ENCODE results near the gene NFE2L2.

The NFE2L2 gene

DNA sequence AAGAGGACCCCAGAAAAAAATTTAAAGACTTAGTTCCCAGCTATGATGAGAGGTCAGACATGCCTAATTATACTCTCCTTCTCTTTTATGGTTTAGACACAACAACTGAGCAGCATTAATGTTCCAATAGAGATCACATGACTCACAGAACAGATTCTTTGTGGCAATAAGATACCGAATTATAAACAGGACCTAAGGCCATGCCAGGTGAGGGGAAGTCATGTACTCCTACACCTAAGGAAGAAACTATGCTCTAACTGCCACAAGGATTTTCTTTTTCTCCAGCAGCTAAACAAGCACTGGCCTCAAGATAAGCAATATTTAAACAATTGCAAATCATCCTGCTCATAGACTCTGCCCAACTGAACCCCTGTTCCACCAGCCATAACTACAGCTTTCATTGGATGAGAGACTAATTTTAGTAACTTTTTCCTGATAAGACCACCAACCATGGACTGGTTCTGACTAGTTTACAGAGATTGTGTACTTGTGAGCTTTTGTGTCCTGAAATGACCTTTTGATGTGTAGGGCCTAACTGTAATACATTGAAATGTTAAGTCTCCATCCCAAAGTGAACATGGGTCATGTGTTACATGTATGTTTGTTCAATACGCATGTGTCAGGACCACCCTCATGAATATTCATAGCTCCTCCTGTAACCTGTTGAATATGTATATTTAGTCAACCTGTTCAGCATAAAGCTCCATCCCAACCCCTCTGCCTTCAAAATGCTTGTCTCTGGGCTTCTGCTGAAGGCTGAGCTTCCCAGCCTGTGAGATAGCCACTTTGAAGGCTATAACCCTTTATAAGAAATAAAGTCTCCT, 21.6 kb upstream of the NFE2L2 start:
- H3K4me1 ChIP-seq: no peaks in the 10 kb centered on the region
- no peak overlapping the region for H3K9ac ChIP-seq
- no peak overlapping the region for H3K4me2 ChIP-seq (ENCODE audit: low read length)
- H3K79me2 ChIP-seq: no peaks in the 10 kb centered on the region
- H3K27me3 ChIP-seq (ENCODE audit: control insufficient read depth, insufficient read depth, low read length): no peaks in the 10 kb centered on the region
- no peak overlapping the region for H3K4me3 ChIP-seq (ENCODE audit: low read depth, low read length)
- no peak overlapping the region for H3K27ac ChIP-seq
- TF ChIP-seq, protein P1, sequence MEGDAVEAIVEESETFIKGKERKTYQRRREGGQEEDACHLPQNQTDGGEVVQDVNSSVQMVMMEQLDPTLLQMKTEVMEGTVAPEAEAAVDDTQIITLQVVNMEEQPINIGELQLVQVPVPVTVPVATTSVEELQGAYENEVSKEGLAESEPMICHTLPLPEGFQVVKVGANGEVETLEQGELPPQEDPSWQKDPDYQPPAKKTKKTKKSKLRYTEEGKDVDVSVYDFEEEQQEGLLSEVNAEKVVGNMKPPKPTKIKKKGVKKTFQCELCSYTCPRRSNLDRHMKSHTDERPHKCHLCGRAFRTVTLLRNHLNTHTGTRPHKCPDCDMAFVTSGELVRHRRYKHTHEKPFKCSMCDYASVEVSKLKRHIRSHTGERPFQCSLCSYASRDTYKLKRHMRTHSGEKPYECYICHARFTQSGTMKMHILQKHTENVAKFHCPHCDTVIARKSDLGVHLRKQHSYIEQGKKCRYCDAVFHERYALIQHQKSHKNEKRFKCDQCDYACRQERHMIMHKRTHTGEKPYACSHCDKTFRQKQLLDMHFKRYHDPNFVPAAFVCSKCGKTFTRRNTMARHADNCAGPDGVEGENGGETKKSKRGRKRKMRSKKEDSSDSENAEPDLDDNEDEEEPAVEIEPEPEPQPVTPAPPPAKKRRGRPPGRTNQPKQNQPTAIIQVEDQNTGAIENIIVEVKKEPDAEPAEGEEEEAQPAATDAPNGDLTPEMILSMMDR (IDR thresholded peaks at IDR 0.05): no peak
- no peaks in the 10 kb centered on the region for H3K36me3 ChIP-seq (ENCODE audit: control insufficient read depth, insufficient read depth, low read length)
- no peak overlapping the region for H2AFZ ChIP-seq
- no peaks in the 10 kb centered on the region for H3K9me3 ChIP-seq (ENCODE audit: control insufficient read depth, low read length)

- no peak overlapping the region for H3K9ac ChIP-seq
- no peaks in the 10 kb centered on the region for H3K9me3 ChIP-seq (ENCODE audit: control insufficient read depth, low read length)
- H3K27me3 ChIP-seq (ENCODE audit: control insufficient read depth, insufficient read depth, low read length): no peaks in the 10 kb centered on the region
- no peak overlapping the region for H3K4me3 ChIP-seq (ENCODE audit: low read depth, low read length)
- no peaks in the 10 kb centered on the region for H3K36me3 ChIP-seq (ENCODE audit: control insufficient read depth, insufficient read depth, low read length)
- H3K4me1 ChIP-seq: no peaks in the 10 kb centered on the region
- TF ChIP-seq, protein P1 (IDR thresholded peaks at IDR 0.05): no peak
- H3K79me2 ChIP-seq: no peaks in the 10 kb centered on the region
- no peak overlapping the region for H3K27ac ChIP-seq
- no peak overlapping the region for H2AFZ ChIP-seq
- no peak overlapping the region for H3K4me2 ChIP-seq (ENCODE audit: low read length)
Measured at GRCh38 chr2:177284531-177284930, 20.0 kb upstream of the NFE2L2 start.

DNA sequence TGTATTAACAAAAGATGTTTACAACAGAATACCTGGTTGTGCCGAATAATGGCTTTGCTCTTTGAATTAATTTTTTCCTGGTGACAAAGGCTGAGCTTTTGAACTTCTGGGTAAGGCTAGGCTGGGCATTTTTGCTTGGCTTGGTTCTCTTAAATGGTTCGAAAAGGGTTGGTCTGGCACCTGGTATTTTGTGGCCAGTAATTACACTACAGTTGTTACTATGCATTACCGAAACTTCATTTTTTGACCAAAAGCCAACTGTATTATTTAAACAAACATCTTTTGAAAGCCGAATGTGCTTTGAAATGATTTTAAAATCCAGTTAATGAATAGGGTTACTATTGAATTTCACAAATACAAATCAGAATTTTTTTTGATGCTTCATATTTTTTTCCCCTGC, 19.4 kb upstream of the NFE2L2 start:
- H3K36me3 ChIP-seq (ENCODE audit: control insufficient read depth, insufficient read depth, low read length): no peaks in the 10 kb centered on the region
- H3K27me3 ChIP-seq (ENCODE audit: control insufficient read depth, insufficient read depth, low read length): no peaks in the 10 kb centered on the region
- TF ChIP-seq, protein P1 (IDR thresholded peaks at IDR 0.05): no peak
- H3K4me1 ChIP-seq: no peaks in the 10 kb centered on the region
- no peak overlapping the region for H3K9ac ChIP-seq
- no peaks in the 10 kb centered on the region for H3K79me2 ChIP-seq
- no peak overlapping the region for H3K27ac ChIP-seq
- no peak overlapping the region for H3K4me2 ChIP-seq (ENCODE audit: low read length)
- H3K4me3 ChIP-seq (ENCODE audit: low read depth, low read length): no peak overlapping the region
- no peak overlapping the region for H2AFZ ChIP-seq
- no peaks in the 10 kb centered on the region for H3K9me3 ChIP-seq (ENCODE audit: control insufficient read depth, low read length)

DNA sequence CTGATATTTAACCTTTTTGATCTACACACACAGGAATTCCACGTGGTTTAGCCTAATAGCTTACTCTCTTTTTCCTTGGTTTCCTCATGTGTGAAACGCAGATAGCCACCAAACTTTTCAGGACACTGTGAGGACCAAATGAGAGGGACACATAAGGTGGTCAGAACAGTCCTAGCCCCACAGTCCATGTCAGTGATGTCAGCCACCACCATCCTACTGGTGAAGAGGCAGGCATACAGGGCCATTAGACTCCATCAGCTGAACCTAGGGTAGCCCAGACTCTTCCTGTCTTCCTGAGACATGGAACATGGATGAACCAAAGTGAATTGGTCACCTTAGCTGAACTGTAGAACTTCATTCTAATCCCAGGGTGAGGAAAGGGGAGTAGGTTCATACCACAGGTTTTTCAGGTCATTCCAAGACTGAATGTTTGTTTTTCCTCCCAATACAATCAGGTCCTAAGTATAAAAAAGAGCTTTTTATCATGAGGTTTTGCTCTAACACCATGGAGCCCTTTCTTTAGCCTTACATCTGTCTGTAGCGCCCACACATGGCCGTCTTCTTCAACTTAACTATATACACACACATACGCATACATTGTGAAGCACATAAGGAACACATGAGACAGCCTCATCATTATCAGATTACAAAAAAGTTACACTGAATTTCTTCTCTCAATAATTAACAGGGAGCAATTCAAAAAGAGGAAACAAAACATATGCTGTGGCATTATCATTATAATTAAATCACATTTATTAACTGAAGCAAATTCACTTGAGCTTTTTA, 18.5 kb upstream of the NFE2L2 start:
- Histone ChIP-seq H2AFZ (no peak overlapping the region), H3K27ac (no peak overlapping the region), H3K4me1 (no peaks in the 10 kb centered on the region), H3K27me3 (ENCODE audit: control insufficient read depth, insufficient read depth, low read length) (no peaks in the 10 kb centered on the region), H3K79me2 (no peaks in the 10 kb centered on the region), H3K36me3 (ENCODE audit: control insufficient read depth, insufficient read depth, low read length) (no peaks in the 10 kb centered on the region), H3K9me3 (ENCODE audit: control insufficient read depth, low read length) (no peaks in the 10 kb centered on the region), H3K4me3 (ENCODE audit: low read depth, low read length) (no peak overlapping the region), H3K4me2 (ENCODE audit: low read length) (no peak overlapping the region), H3K9ac (no peak overlapping the region)
- TF ChIP-seq, protein P1 (IDR thresholded peaks at IDR 0.05): no peak

Measured in parathyroid adenoma (tissue), 2 donors.